GM21576 (cell line): ENCODE measurements around the gene RNF208.
"Not testable (repeated sequence)": the region's sequence is repeated elsewhere in the genome, so short reads cannot be mapped to it uniquely, and the experiment has no call there.

Experiments used
- ATAC-seq: cut with Tn5 transposase; IDR thresholded peaks from one replicate; pipeline ENCODE4 v1.9.1; 2021; ENCODE audit warnings: mild to moderate bottlenecking, moderate library complexity; ENCODE audit not compliant: unreplicated experiment

The RNF208 gene

GRCh38 chr9:137222190-137223077, at the start of gene RNF208:
Gene RNF208 (minus strand): TSS chr9:137222240. CDS start chr9:137221212, 1,028 bp downstream.
- no peak for ATAC-seq

GRCh38 chr9:137271696-137272076, 49.6 kb upstream of the RNF208 start:
- ATAC-seq, result no peak

GRCh38 chr9:137270929-137271695, 49.1 kb upstream of the RNF208 start:
- ATAC-seq, result no peak

GRCh38 chr9:137269231-137269772, 47.3 kb upstream of the RNF208 start:
- no peak for ATAC-seq

GRCh38 chr9:137268538-137269201, 46.6 kb upstream of the RNF208 start:
- no peak for ATAC-seq

- no peak for ATAC-seq
Measured at GRCh38 chr9:137267933-137268355, 45.9 kb upstream of the RNF208 start.

GRCh38 chr9:137266585-137267453, 44.8 kb upstream of the RNF208 start:
- ATAC-seq, result no peak

- ATAC-seq, result no peak
Measured at GRCh38 chr9:137266162-137266527, 44.1 kb upstream of the RNF208 start.

GRCh38 chr9:137265496-137266161, 43.6 kb upstream of the RNF208 start:
- no peak for ATAC-seq

GRCh38 chr9:137264067-137264466, 42.0 kb upstream of the RNF208 start:
- ATAC-seq, result no peak

- no peak for ATAC-seq
Measured at GRCh38 chr9:137263506-137263905, 41.5 kb upstream of the RNF208 start.

- ATAC-seq, result no peak
Measured at GRCh38 chr9:137262909-137263285, 40.9 kb upstream of the RNF208 start.

- not testable (repeated sequence) for ATAC-seq
Measured at GRCh38 chr9:137262173-137262908, 40.3 kb upstream of the RNF208 start.

GRCh38 chr9:137256856-137257255, 34.8 kb upstream of the RNF208 start:
- ATAC-seq, result no peak

- ATAC-seq, result no peak
Measured at GRCh38 chr9:137256362-137256761, 34.3 kb upstream of the RNF208 start.

GRCh38 chr9:137255448-137256114, 33.5 kb upstream of the RNF208 start:
- no peak for ATAC-seq

GRCh38 chr9:137254624-137255447, 32.8 kb upstream of the RNF208 start, which contains the start of gene NELFB:
Gene NELFB (plus strand): TSS chr9:137255327.
- peak; percentile 65 for ATAC-seq
